Mammary epithelial cell (primary cell): ENCODE data around the gene AFAP1L2.

Experiments used
- EZH2 ChIP-seq: IDR thresholded peaks from 2 replicates; pipeline ENCODE4 v1.6.1; 2012; ENCODE audit warnings: low read length, inconsistent platforms, borderline replicate concordance
- TF ChIP-seq, protein P1 (sequence below), 2 donors: IDR thresholded peaks in 1 of 2; conservative IDR thresholded peaks in 1 of 2; 2 replicates each; pipeline ENCODE4 v1.5.1; 2011 to 2012; ENCODE audit warnings: inconsistent platforms in 2 of 2, low read length in 2 of 2, mild to moderate bottlenecking in 2 of 2, control low read depth in 1 of 2, low read depth in 1 of 2; ENCODE audit not compliant: insufficient read depth in 1 of 2; ENCODE audit errors: extremely low read depth in 1 of 2

DNA sequence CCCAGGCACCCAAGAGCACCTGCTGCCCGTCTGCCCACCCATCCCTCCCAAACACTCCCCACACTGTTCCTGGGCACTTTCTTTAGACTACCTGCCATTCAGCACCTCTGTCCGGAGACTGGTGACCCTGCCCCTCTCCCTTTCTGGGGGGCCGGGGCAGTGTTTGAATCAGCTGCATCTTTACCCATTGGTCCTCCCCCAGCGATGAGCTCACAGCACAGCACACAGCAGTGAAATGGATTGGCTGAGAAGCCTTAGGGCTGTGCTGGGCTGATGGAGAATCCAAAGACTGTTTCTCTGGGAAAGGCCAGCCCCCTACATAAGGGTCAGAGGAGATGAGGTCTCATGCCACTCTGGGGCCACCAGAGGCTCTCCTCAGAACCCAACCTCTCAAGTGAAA, 125.0 kb downstream of the AFAP1L2 start:
- TF ChIP-seq, protein P1, sequence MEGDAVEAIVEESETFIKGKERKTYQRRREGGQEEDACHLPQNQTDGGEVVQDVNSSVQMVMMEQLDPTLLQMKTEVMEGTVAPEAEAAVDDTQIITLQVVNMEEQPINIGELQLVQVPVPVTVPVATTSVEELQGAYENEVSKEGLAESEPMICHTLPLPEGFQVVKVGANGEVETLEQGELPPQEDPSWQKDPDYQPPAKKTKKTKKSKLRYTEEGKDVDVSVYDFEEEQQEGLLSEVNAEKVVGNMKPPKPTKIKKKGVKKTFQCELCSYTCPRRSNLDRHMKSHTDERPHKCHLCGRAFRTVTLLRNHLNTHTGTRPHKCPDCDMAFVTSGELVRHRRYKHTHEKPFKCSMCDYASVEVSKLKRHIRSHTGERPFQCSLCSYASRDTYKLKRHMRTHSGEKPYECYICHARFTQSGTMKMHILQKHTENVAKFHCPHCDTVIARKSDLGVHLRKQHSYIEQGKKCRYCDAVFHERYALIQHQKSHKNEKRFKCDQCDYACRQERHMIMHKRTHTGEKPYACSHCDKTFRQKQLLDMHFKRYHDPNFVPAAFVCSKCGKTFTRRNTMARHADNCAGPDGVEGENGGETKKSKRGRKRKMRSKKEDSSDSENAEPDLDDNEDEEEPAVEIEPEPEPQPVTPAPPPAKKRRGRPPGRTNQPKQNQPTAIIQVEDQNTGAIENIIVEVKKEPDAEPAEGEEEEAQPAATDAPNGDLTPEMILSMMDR (conservative IDR thresholded peaks at IDR 0.05 in 1 of 2, IDR thresholded peaks at IDR 0.05 in 1 of 2; ENCODE audit: extremely low read depth in 1 of 2, insufficient read depth in 1 of 2, low read depth in 1 of 2, low read length in 2 of 2): no peak
- TF ChIP-seq EZH2: no peak
